ENCODE data around the gene TMEM270.

Gene TMEM270

DNA sequence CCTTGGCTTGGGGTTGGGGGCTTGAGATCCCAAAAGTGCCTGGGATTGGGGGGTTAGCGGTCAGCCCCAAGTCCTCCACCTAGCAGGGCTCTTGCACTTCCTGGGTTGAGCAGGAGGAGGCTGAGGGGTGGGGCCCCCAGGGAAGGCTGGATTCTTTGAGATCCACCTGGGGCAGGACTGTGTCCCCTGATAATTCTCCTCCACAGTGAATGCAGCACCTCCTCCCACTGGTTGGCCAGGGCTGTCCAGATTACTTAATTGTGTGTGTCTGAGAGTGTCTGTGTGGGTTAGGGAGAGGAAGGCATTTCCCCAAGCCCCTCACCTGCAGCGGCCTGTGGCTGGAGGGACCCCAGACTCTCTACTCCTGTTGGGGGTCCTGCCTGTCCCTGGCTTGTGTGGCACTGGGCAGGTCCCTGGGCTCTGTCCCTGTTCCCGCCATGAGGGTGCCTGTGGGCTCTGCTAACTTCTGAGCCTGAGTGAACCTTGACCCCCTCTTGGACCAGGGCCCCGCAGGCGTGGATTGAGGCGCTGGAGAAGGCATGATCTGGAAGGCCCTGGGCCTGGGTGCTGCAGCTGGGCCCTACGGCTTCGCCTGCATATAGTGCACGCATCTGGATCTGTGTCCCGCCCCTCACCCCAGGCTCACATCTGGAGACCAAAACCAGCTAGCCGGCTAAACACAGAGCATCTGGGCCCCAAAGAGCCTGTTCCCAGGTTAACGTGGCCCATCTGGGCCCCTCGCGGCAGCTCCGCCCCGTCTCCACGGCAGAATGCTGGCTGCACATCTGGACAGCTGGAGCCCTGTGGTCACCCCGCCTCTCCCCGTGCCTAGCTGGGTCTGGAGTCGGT, 10.4 kb downstream of the TMEM270 start:
- H3K4me3 ChIP-seq (replicated peaks; ENCODE audit: low read depth, low read length): no peak overlapping the region
- DNase-seq (ENCODE audit: extremely low read depth, low read depth): peak; percentile 65
- TF ChIP-seq CTCF (IDR thresholded peaks at IDR 0.05; ENCODE audit: low read depth, low read length, missing control alignments): no peak

- TF ChIP-seq CTCF (IDR thresholded peaks at IDR 0.05; ENCODE audit: low read depth, low read length, missing control alignments): no peak
- DNase-seq (ENCODE audit: extremely low read depth, low read depth): no peak
- no peak overlapping the region for H3K4me3 ChIP-seq (replicated peaks; ENCODE audit: low read depth, low read length)
Measured at GRCh38 chr7:73872056-73872908, 11.3 kb downstream of the TMEM270 start.

DNA sequence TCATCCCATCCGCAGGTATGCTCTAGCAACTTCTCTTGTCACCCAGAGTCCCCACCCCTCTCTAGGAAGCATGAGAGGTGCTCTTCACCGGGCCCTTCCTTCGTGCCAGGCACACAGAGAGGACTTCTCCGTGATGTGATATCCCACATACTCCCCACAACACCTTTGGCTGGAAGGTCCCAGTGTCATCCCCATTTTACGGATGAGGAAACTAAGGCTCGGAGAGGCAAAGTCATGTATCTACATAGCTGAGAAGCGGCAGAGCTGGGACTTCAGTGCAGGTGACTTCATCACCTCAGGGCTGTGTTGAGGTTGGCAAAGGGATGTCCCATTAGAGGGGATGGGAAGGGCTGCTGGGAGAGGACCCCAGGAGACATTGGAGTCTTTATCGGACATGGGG, 15.4 kb downstream of the TMEM270 start:
- no peak overlapping the region for H3K4me3 ChIP-seq (replicated peaks; ENCODE audit: low read depth, low read length)
- no peak for DNase-seq (ENCODE audit: extremely low read depth, low read depth)
- TF ChIP-seq CTCF (IDR thresholded peaks at IDR 0.05; ENCODE audit: low read depth, low read length, missing control alignments): no peak

DNA sequence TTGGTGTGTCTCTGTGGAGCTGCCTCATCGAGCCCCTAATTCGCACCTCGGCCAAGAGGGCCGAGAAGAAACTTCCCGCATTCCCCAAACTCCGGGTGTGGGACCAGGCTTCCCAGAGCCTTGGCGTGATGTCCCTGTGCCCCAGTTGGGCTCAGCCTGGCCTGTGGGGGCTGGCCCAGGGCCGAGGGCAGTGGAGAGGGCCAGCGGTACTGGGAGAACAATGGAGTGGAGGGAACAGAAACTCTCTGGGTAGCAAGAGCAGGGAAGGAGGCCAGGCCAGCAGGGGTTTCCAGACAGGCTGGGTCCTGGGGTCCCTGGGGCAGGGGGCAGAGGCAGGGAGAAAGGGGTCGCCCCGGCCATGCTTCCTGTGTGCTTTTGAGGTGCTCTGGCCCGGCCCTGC, 16.0 kb downstream of the TMEM270 start:
- no peak for TF ChIP-seq CTCF (IDR thresholded peaks at IDR 0.05; ENCODE audit: low read depth, low read length, missing control alignments)
- H3K4me3 ChIP-seq (replicated peaks; ENCODE audit: low read depth, low read length): no peak overlapping the region
- no peak for DNase-seq (ENCODE audit: extremely low read depth, low read depth)

DNA sequence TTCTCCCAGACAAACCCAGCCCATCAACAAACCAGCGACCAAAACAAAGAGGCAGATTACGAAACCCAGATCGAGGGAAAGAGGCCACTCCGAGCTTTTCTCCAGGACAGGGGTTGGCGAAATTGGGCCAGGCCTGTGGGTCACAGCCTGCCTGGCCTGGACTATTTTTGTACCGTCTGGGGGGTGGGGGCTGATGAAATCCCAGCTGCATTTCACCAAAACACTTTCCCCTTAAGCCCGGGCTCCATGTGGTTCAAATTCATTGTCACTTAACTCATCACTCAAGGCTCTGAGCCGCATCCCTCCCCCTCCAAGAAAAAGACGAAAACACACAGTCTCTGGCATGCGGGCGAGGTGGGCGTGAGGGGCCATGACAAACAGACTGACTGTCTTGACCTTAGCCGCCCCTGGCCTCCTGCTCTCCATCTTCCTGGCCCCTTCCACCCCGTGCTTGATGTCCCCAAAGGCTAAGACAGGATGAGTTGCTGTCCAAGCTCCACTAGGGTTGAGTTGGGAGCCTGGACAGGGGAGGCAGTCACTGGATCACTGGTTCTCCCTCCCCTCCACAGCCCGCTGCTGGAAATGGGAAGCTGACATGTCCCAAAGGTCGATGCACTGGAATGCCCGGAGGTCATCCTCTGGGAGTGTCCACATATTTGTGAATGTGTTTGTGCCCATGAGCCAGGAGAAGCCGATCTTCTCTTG, 19.2 kb downstream of the TMEM270 start:
- no peak overlapping the region for H3K4me3 ChIP-seq (replicated peaks; ENCODE audit: low read depth, low read length)
- no peak for DNase-seq (ENCODE audit: extremely low read depth, low read depth)
- TF ChIP-seq CTCF (IDR thresholded peaks at IDR 0.05; ENCODE audit: low read depth, low read length, missing control alignments): no peak

GRCh38 chr7:73880755-73881328, 19.9 kb downstream of the TMEM270 start:
- no peak for DNase-seq (ENCODE audit: extremely low read depth, low read depth)
- TF ChIP-seq CTCF (IDR thresholded peaks at IDR 0.05; ENCODE audit: low read depth, low read length, missing control alignments): no peak
- no peak overlapping the region for H3K4me3 ChIP-seq (replicated peaks; ENCODE audit: low read depth, low read length)
